ENCODE results near the gene DVL1. TPM values are rescaled to one million over a fixed set of nuclear protein-coding genes. Genes with fewer than 3 reads are reported as not detected.

The DVL1 gene
- total RNA-seq, 2 donors from 2014 or later: 49.9 to 71.3 TPM

GRCh38 chr1:1292851-1293250 is 56.4 kb downstream of the DVL1 start:
- intact Hi-C loops (cut with DNase I): loop anchor here (5.0 to 10.0 kb wide), 2 partner anchors 171 to 308 kb away; partner anchors contain the start of gene PERM1
- Histone ChIP-seq H3K36me3 (no peaks in the 10 kb centered on the region), H3K4me1 (peaks cover 6% of the 10 kb centered on the region), H3K27me3 (no peaks in the 10 kb centered on the region), H3K9ac (ENCODE audit: low read depth in 2 of 2, low read length in 2 of 2) (no peak overlapping the region), H3K27ac (no peak overlapping the region), H3K4me3 (no peak overlapping the region), H3K9me3 (no peaks in the 10 kb centered on the region)
- no peak for TF ChIP-seq CTCF (IDR thresholded peaks at IDR 0.05)
- DNase-seq: no peak

- DNase-seq: no peak
- H3K9me3 ChIP-seq: no peaks in the 10 kb centered on the region
- H3K36me3 ChIP-seq: no peaks in the 10 kb centered on the region
- H3K4me3 ChIP-seq: no peak overlapping the region
- peaks cover 6% of the 10 kb centered on the region for H3K4me1 ChIP-seq
- H3K9ac ChIP-seq (ENCODE audit: low read depth in 2 of 2, low read length in 2 of 2): no peak overlapping the region
- intact Hi-C loops (cut with DNase I): loop anchor here (5.0 to 10.0 kb wide), 2 partner anchors 170 to 308 kb away; partner anchors contain the start of gene PERM1
- H3K27me3 ChIP-seq: peaks cover 3% of the 10 kb centered on the region
- H3K27ac ChIP-seq: no peak overlapping the region
- TF ChIP-seq CTCF (IDR thresholded peaks at IDR 0.05): no peak
These were observed 56.8 kb downstream of the DVL1 start for GRCh38 chr1:1292442-1292779.

GRCh38 chr1:1291548-1292441 is 57.4 kb downstream of the DVL1 start:
- Histone ChIP-seq H3K9me3 (no peaks in the 10 kb centered on the region), H3K9ac (ENCODE audit: low read depth in 2 of 2, low read length in 2 of 2) (peak overlapping the region in 1 of 2 donors; percentile 12), H3K4me3 (no peak overlapping the region), H3K27me3 (peaks cover 8% of the 10 kb centered on the region), H3K27ac (no peak overlapping the region), H3K4me1 (peaks cover 6% of the 10 kb centered on the region), H3K36me3 (no peaks in the 10 kb centered on the region)
- TF ChIP-seq CTCF (IDR thresholded peaks at IDR 0.05): peak; percentile 66
- intact Hi-C loops (cut with DNase I): loop anchor here (5.0 to 10.0 kb wide), 2 partner anchors 169 to 307 kb away; partner anchors contain the start of gene PERM1
- peak; percentile 83 for DNase-seq

- Histone ChIP-seq H3K9ac (ENCODE audit: low read depth in 2 of 2, low read length in 2 of 2) (no peak overlapping the region), H3K27me3 (peaks cover 15% of the 10 kb centered on the region), H3K27ac (no peak overlapping the region), H3K4me3 (no peak overlapping the region), H3K9me3 (no peaks in the 10 kb centered on the region), H3K4me1 (peaks cover 6% of the 10 kb centered on the region), H3K36me3 (no peaks in the 10 kb centered on the region)
- no peak for TF ChIP-seq CTCF (IDR thresholded peaks at IDR 0.05)
- peak; percentile 58 for DNase-seq
- intact Hi-C loops (cut with DNase I): loop anchor here (5.0 to 10.0 kb wide), 2 partner anchors 169 to 306 kb away; partner anchors contain the start of gene PERM1
These were observed 58.1 kb downstream of the DVL1 start for GRCh38 chr1:1291023-1291528.

- Histone ChIP-seq H3K9me3 (no peaks in the 10 kb centered on the region), H3K9ac (ENCODE audit: low read depth in 2 of 2, low read length in 2 of 2) (no peak overlapping the region), H3K4me1 (peaks cover 13% of the 10 kb centered on the region), H3K4me3 (no peak overlapping the region), H3K36me3 (no peaks in the 10 kb centered on the region), H3K27me3 (peaks cover 21% of the 10 kb centered on the region), H3K27ac (no peak overlapping the region)
- intact Hi-C loops (cut with DNase I): loop anchor here (5.0 to 10.0 kb wide), 2 partner anchors 168 to 305 kb away; partner anchors contain the start of gene PERM1
- peak; percentile 57 for TF ChIP-seq CTCF (IDR thresholded peaks at IDR 0.05)
- peak; percentile 86 for DNase-seq
These were observed 58.9 kb downstream of the DVL1 start for GRCh38 chr1:1290238-1290731.

Data from colonic mucosa (tissue), 4 donors.